ENCODE data around the gene TJAP1. TPM values are rescaled to one million over a fixed set of nuclear protein-coding genes. Genes with fewer than 3 reads are reported as not detected.
A peak's percentile ranks its signal among the peaks of the same experiment; 100 is the strongest.

The TJAP1 gene
- total RNA-seq, 1 donor from 2014 or later = 31.0 TPM

DNA sequence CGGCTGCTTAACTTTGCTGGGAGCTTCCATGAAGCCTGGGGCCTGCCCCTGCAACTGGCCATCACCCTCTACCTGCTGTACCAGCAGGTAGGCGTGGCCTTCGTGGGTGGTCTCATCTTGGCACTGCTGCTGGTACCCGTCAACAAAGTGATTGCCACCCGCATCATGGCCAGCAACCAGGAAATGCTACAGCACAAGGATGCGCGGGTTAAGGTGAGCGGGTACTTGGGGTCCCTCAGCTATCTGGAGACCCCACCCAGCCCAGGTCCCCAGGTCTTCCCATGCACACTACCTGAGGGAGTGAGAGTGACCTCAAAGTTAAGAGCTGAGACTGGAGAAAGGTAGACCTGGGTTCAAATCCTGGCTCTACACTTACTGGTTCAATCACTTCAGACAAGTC, 44.2 kb upstream of the TJAP1 start:
- peaks cover 6% of the 10 kb centered on the region for H3K36me3 Mint-ChIP-seq (ENCODE audit: low read depth)
- DNase-seq (ENCODE audit: low spot score) = no peak
- TF ChIP-seq, protein P1, sequence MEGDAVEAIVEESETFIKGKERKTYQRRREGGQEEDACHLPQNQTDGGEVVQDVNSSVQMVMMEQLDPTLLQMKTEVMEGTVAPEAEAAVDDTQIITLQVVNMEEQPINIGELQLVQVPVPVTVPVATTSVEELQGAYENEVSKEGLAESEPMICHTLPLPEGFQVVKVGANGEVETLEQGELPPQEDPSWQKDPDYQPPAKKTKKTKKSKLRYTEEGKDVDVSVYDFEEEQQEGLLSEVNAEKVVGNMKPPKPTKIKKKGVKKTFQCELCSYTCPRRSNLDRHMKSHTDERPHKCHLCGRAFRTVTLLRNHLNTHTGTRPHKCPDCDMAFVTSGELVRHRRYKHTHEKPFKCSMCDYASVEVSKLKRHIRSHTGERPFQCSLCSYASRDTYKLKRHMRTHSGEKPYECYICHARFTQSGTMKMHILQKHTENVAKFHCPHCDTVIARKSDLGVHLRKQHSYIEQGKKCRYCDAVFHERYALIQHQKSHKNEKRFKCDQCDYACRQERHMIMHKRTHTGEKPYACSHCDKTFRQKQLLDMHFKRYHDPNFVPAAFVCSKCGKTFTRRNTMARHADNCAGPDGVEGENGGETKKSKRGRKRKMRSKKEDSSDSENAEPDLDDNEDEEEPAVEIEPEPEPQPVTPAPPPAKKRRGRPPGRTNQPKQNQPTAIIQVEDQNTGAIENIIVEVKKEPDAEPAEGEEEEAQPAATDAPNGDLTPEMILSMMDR (IDR thresholded peaks at IDR 0.05) = no peak
- H3K4me3 Mint-ChIP-seq (ENCODE audit: unreplicated experiment) = no peak overlapping the region
- H3K9me3 Mint-ChIP-seq (ENCODE audit: low read depth) = no peaks in the 10 kb centered on the region
- peaks cover 32% of the 10 kb centered on the region for H3K4me1 Mint-ChIP-seq (ENCODE audit: low read depth)
- no peaks in the 10 kb centered on the region for H3K27me3 Mint-ChIP-seq (ENCODE audit: low read depth)
- no peak overlapping the region for H3K27ac Mint-ChIP-seq (ENCODE audit: unreplicated experiment)

DNA sequence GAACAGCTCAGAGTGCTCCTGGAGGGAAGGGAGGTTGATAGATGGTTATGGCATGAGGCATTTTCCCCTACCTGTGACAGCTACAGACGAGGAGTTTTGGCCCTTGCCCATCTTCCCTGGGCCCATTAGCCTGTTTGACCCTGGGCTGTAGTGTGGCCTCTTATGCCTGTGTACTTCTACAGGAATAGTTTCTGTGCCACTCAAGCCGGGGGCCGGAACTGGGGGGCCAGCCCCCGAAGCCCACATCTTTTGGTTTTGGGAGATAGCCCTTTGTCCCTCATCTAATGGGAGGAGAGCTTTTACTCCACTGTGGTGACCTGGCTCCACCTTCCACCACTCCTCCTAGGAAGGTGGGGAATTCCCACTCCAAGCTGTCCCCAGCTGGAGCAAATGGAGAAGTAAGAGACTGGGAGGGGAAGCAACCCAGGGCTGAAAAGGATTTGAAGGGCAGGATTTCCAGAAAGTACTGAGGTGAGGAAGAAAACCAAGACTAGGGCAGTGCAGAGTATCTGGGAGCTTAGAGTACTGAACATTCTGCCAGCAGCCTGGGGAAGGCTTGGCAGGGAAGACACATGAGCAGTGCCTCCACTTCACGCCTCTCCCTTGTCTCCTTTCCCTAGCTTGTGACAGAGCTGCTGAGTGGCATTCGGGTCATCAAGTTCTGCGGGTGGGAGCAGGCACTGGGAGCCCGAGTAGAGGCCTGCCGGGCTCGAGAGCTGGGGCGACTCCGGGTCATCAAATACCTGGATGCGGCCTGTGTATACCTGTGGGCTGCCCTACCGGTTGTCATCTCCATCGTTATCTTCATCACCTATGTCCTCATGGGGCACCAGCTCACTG, 43.1 kb upstream of the TJAP1 start:
- TF ChIP-seq, protein P1 (IDR thresholded peaks at IDR 0.05) = no peak
- no peaks in the 10 kb centered on the region for H3K9me3 Mint-ChIP-seq (ENCODE audit: low read depth)
- no peak for DNase-seq (ENCODE audit: low spot score)
- H3K4me3 Mint-ChIP-seq (ENCODE audit: unreplicated experiment) = no peak overlapping the region
- H3K36me3 Mint-ChIP-seq (ENCODE audit: low read depth) = peaks cover 4% of the 10 kb centered on the region
- H3K27ac Mint-ChIP-seq (ENCODE audit: unreplicated experiment) = no peak overlapping the region
- no peaks in the 10 kb centered on the region for H3K27me3 Mint-ChIP-seq (ENCODE audit: low read depth)
- peaks cover 21% of the 10 kb centered on the region for H3K4me1 Mint-ChIP-seq (ENCODE audit: low read depth)

DNA sequence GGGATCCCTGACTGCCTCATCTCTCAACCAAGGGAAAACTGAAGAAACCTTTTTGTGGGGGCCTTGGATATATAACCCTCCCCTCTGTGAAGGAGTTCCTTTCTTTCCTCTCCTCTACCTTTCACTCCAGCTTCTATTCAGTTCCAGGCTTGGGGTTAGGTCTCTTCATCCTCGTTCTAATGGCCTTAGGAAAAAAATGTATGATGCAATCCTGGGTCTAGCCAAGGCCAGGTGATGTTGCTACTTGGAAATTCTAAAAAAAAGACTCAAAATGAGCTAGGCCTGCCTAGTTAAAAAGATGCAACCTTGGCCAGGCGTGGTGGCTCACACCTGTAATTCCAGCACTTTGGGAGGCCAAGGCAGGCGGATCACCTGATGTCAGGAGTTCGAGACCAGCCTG, 42.4 kb upstream of the TJAP1 start:
- no peaks in the 10 kb centered on the region for H3K9me3 Mint-ChIP-seq (ENCODE audit: low read depth)
- no peaks in the 10 kb centered on the region for H3K27me3 Mint-ChIP-seq (ENCODE audit: low read depth)
- H3K36me3 Mint-ChIP-seq (ENCODE audit: low read depth) = peaks cover 4% of the 10 kb centered on the region
- DNase-seq (ENCODE audit: low spot score) = no peak
- no peak overlapping the region for H3K27ac Mint-ChIP-seq (ENCODE audit: unreplicated experiment)
- H3K4me3 Mint-ChIP-seq (ENCODE audit: unreplicated experiment) = no peak overlapping the region
- TF ChIP-seq, protein P1 (IDR thresholded peaks at IDR 0.05) = no peak
- peaks cover 21% of the 10 kb centered on the region for H3K4me1 Mint-ChIP-seq (ENCODE audit: low read depth)

- H3K4me1 Mint-ChIP-seq (ENCODE audit: low read depth) = peaks cover 21% of the 10 kb centered on the region
- H3K36me3 Mint-ChIP-seq (ENCODE audit: low read depth) = peaks cover 4% of the 10 kb centered on the region
- no peak for DNase-seq (ENCODE audit: low spot score)
- TF ChIP-seq, protein P1 (IDR thresholded peaks at IDR 0.05) = no peak
- H3K27ac Mint-ChIP-seq (ENCODE audit: unreplicated experiment) = peak overlapping the region; percentile 20
- H3K9me3 Mint-ChIP-seq (ENCODE audit: low read depth) = no peaks in the 10 kb centered on the region
- no peak overlapping the region for H3K4me3 Mint-ChIP-seq (ENCODE audit: unreplicated experiment)
- H3K27me3 Mint-ChIP-seq (ENCODE audit: low read depth) = no peaks in the 10 kb centered on the region
Measured at GRCh38 chr6:43435682-43436437, 41.5 kb upstream of the TJAP1 start.

DNA sequence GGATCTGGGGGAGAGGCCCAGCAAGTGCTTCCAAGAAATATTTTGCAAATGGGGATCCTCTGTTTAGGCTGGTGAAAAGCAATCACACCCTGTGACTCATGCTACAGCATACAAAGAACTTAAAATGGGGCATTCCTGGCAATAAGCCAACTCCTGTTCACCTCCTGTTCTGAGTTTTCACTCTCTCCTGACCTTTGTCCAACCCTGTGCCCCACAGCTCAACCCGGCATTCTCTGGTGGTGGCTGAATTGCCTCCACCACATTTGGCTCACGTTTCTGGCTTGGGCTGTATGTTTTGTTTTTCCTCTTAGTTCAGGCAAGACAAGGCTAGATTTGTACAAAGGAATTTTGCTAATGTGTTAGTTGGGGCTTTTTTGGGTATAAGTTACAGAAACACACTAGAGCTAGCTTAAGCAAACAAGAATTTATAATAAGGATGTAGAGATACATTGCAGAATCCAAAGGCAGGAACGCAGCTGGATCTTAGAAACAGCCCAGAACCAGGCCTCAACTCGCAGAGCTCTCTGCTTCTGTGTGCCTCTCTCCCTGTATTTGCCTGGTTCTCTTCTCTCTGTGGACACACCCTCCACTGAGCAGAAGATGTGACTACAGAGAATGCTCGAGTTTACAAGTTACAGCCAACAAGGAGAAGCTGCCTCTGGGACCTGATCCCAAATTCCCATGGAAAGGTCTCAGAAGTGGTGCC, 40.6 kb upstream of the TJAP1 start:
- peaks cover 21% of the 10 kb centered on the region for H3K4me1 Mint-ChIP-seq (ENCODE audit: low read depth)
- TF ChIP-seq, protein P1 (IDR thresholded peaks at IDR 0.05) = no peak
- H3K27me3 Mint-ChIP-seq (ENCODE audit: low read depth) = no peaks in the 10 kb centered on the region
- H3K27ac Mint-ChIP-seq (ENCODE audit: unreplicated experiment) = peak overlapping the region; percentile 88
- no peak for DNase-seq (ENCODE audit: low spot score)
- no peaks in the 10 kb centered on the region for H3K9me3 Mint-ChIP-seq (ENCODE audit: low read depth)
- H3K36me3 Mint-ChIP-seq (ENCODE audit: low read depth) = peaks cover 6% of the 10 kb centered on the region
- H3K4me3 Mint-ChIP-seq (ENCODE audit: unreplicated experiment) = no peak overlapping the region

Measured in chondrocyte (in vitro differentiated cells).